SK-N-SH (cell line): ENCODE results near the gene RHOU. TPM values are rescaled to one million over a fixed set of nuclear protein-coding genes. Genes with fewer than 3 reads are reported as not detected.

Experiments used
- CTCF ChIA-PET: fragments of 300-600, 350-600 bp; formaldehyde crosslinking; extraction: SDS; loops from one replicate; lab custom pipeline; 2021; lab: Yijun Ruan, JAX
- POLR2A ChIA-PET: fragments of 350-600 bp; sonication (Branson Sonifier 250); formaldehyde crosslinking; extraction: SDS; loops from one replicate; lab custom pipeline; 2020; ENCODE audit warnings: antibody characterized with exemption, inconsistent platforms; lab: Yijun Ruan, JAX
- DNase-seq: peaks from one replicate; pipeline ENCODE4 v3.0.0; 2012
- H2AFZ ChIP-seq: fragments of 200-600 bp; sonication (generic); 2 replicates; pipeline ENCODE4 v1.8.1; 2016; ENCODE audit warnings: antibody characterized with exemption, mild to moderate bottlenecking, low read depth
- H3F3A ChIP-seq: fragments of 200-600 bp; sonication (generic); replicated peaks from 2 replicates; pipeline ENCODE3; 2016; ENCODE audit warnings: antibody characterized with exemption, mild to moderate bottlenecking; ENCODE audit not compliant: insufficient read depth
- H3K27ac ChIP-seq, 2 experiments: fragments of 200-500 bp in 1 of 2; fragments of 200-600 bp in 1 of 2; sonication (Bioruptor generic) in 1 of 2; sonication (generic), shearing (Covaris generic) in 1 of 2; 2 replicates each; pipeline versions ENCODE4 v1.5.1 to v1.6.1; 2014 to 2016; ENCODE audit warnings: low read depth in 2 of 2, inconsistent platforms in 1 of 2, low read length in 1 of 2, mild to moderate bottlenecking in 1 of 2, mixed read lengths in 1 of 2
- H3K27me3 ChIP-seq: fragments of 200-600 bp; sonication (generic), shearing (Covaris generic); 2 replicates; pipeline ENCODE4 v1.6.1; 2016; ENCODE audit warnings: mixed run types; ENCODE audit not compliant: insufficient read depth
- H3K36me3 ChIP-seq, 2 experiments: fragments of 200-500 bp in 1 of 2; fragments of 200-600 bp in 1 of 2; sonication (Bioruptor generic) in 1 of 2; sonication (generic) in 1 of 2; replicated peaks in 1 of 2; 2 replicates each; pipeline versions ENCODE3 to v1.5.1; 2014 to 2016; ENCODE audit warnings: low read length in 1 of 2, mild to moderate bottlenecking in 1 of 2; ENCODE audit not compliant: insufficient read depth in 2 of 2, control insufficient read depth in 1 of 2
- H3K4me1 ChIP-seq, 2 experiments: fragments of 200-500 bp in 1 of 2; fragments of 200-600 bp in 1 of 2; sonication (Bioruptor generic) in 1 of 2; sonication (generic), shearing (Covaris generic) in 1 of 2; 2 replicates each; pipeline versions ENCODE4 v1.5.1 to v1.6.1; 2014 to 2016; ENCODE audit warnings: low read depth in 1 of 2, low read length in 1 of 2, mixed run types in 1 of 2; ENCODE audit not compliant: insufficient read depth in 2 of 2, control insufficient read depth in 1 of 2
- H3K4me2 ChIP-seq: fragments of 200-600 bp; sonication (generic), shearing (Covaris generic); 2 replicates; pipeline ENCODE4 v1.6.1; 2017; ENCODE audit warnings: mixed run types
- H3K4me3 ChIP-seq, 2 experiments: fragments of 200-500 bp in 1 of 2; fragments of 200-600 bp in 1 of 2; sonication (Bioruptor generic) in 1 of 2; sonication (generic), shearing (Covaris generic) in 1 of 2; 2 replicates each; pipeline versions ENCODE4 v1.5.1 to v1.8.1; 2014 to 2016; ENCODE audit warnings: low read depth in 2 of 2, inconsistent platforms in 1 of 2, low read length in 1 of 2, mild to moderate bottlenecking in 1 of 2, mixed read lengths in 1 of 2, moderate library complexity in 1 of 2
- H3K79me2 ChIP-seq: fragments of 200-600 bp; sonication (generic); 2 replicates; pipeline ENCODE4 v1.8.1; 2017; ENCODE audit warnings: mild to moderate bottlenecking; ENCODE audit not compliant: insufficient read depth
- H3K9ac ChIP-seq: fragments of 200-600 bp; sonication (generic); 2 replicates; pipeline ENCODE4 v1.6.1; 2017; ENCODE audit warnings: mixed run types
- H3K9me2 ChIP-seq: fragments of 200-600 bp; sonication (generic); 2 replicates; pipeline ENCODE4 v1.6.1; 2017; ENCODE audit warnings: mixed run types
- H3K9me3 ChIP-seq: fragments of 200-600 bp; sonication (generic); 2 replicates; pipeline ENCODE4 v1.6.1; 2017; ENCODE audit warnings: mixed run types, mild to moderate bottlenecking, moderate library complexity
- H4K20me1 ChIP-seq: fragments of 200-600 bp; sonication (generic); 2 replicates; pipeline ENCODE4 v1.6.1; 2017; ENCODE audit warnings: mild to moderate bottlenecking, mixed run types; ENCODE audit not compliant: insufficient read depth
- CHD2 ChIP-seq: fragments of 150-350 bp; IDR thresholded peaks from 2 replicates; pipeline ENCODE4 v1.6.1; 2018; ENCODE audit warnings: low read length; ENCODE audit not compliant: partially characterized antibody
- EP300 ChIP-seq, 2 experiments: IDR thresholded peaks; 2 replicates each; pipeline versions ENCODE4 v1.4.0 to v1.6.1; 2012; ENCODE audit warnings: borderline replicate concordance in 1 of 2, low read depth in 1 of 2, low read length in 1 of 2
- EZH2phosphoT487 ChIP-seq: fragments of 200-600 bp; sonication (generic); IDR thresholded peaks from 2 replicates; pipeline ENCODE4 v1.6.1; 2017; ENCODE audit warnings: low read depth, mixed run types, mild to moderate bottlenecking, antibody characterized with exemption, moderate library complexity, borderline replicate concordance
- FOXJ3 ChIP-seq: sonication (generic); formaldehyde crosslinking; IDR thresholded peaks from 2 replicates; pipeline ENCODE4 v1.5.1; 2020; ENCODE audit warnings: mild to moderate bottlenecking, missing genetic modification reagents
- FOXM1 ChIP-seq: IDR thresholded peaks from 2 replicates; pipeline ENCODE4 v1.4.0; 2012; ENCODE audit warnings: low read depth, mild to moderate bottlenecking
- MEF2A ChIP-seq: IDR thresholded peaks from 2 replicates; pipeline ENCODE4 v1.4.0; 2012; ENCODE audit warnings: low read depth, borderline replicate concordance
- NRF1 ChIP-seq: IDR thresholded peaks from 2 replicates; pipeline ENCODE4 v1.6.1; 2012; ENCODE audit warnings: low read depth, mild to moderate bottlenecking, low read length
- PBX3 ChIP-seq: IDR thresholded peaks from 2 replicates; pipeline ENCODE4; 2012
- POLR2AphosphoS5 ChIP-seq: IDR thresholded peaks from 2 replicates; pipeline ENCODE4 v1.6.1; 2012; ENCODE audit warnings: low read depth, low read length
- REST ChIP-seq: IDR thresholded peaks from 2 replicates; pipeline ENCODE4 v1.6.1; 2012; ENCODE audit warnings: mild to moderate bottlenecking, low read depth, low read length, moderate library complexity
- RFX5 ChIP-seq: IDR thresholded peaks from 2 replicates; pipeline ENCODE4 v1.6.1; 2012; ENCODE audit warnings: mild to moderate bottlenecking, improper control_type of control experiment, low read length
- TAF1 ChIP-seq: IDR thresholded peaks from 2 replicates; pipeline ENCODE4 v1.6.1; 2012; ENCODE audit warnings: low read depth, mild to moderate bottlenecking, low read length, moderate library complexity, borderline replicate concordance
- TCF12 ChIP-seq: IDR thresholded peaks from 2 replicates; pipeline ENCODE4 v1.4.0; 2012
- TEAD4 ChIP-seq: IDR thresholded peaks from 2 replicates; pipeline ENCODE4 v1.4.0; 2012; ENCODE audit warnings: mild to moderate bottlenecking, borderline replicate concordance; ENCODE audit not compliant: insufficient read depth
- USF2 ChIP-seq: fragments of 150-350 bp; IDR thresholded peaks from 2 replicates; pipeline ENCODE4 v1.6.1; 2017; ENCODE audit warnings: antibody characterized with exemption, low read length, low read depth, borderline replicate concordance
- ZBTB33 ChIP-seq: IDR thresholded peaks from 2 replicates; pipeline ENCODE4 v1.4.0; 2012; ENCODE audit warnings: low read depth, borderline replicate concordance
- WGBS: methylation state at CpG from one replicate; pipeline ENCODE4 v1.1.6; 2017; ENCODE audit warnings: low lambda C conversion rate; 5-methylcytosine and 5-hydroxymethylcytosine counted together
- polyA plus RNA-seq, 3 experiments: library from polyadenylated mRNA; depleted of rRNA; stranded (reverse); fragments of >200 nt; gene quantifications; 2 replicates each; pipeline ENCODE4 v1.2.3, GENCODE V29; 2012
- TF ChIP-seq, protein P1 (sequence below): IDR thresholded peaks from 2 replicates; pipeline ENCODE4 v1.4.0; 2012; ENCODE audit warnings: low read depth, borderline replicate concordance
- TF ChIP-seq, protein P2 (sequence below): fragments of 200-600 bp; sonication (generic); IDR thresholded peaks from 2 replicates; pipeline ENCODE4 v1.6.1; 2017; ENCODE audit warnings: antibody characterized with exemption, mild to moderate bottlenecking, moderate library complexity

The RHOU gene
- polyA plus RNA-seq, 1 of the 3 experiments (the other 2 are of a cell fraction), result 0.36 TPM

DNA sequence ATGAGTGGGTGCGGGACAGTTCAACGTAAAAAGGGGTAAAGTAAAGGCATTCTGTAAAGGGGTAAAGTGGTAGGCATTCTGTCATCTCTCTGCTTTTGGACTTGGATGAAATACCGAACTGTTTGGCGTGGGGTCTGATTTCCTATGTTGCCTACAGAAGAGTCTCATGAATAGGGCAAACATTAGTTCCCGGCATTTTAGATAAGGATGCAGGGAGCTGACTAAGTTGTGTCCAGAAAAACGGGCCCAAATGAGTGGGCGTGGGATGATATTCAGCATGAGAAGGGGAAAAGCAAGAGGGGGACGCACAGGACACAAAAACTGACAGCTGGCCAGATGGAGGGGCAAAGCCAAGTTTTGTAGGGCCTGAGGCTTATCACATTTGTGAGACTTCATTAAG is 2.9 kb upstream of the RHOU start (continued):
- TF ChIP-seq TCF12 (no peak), FOXM1 (no peak)
- TF ChIP-seq, protein P1, sequence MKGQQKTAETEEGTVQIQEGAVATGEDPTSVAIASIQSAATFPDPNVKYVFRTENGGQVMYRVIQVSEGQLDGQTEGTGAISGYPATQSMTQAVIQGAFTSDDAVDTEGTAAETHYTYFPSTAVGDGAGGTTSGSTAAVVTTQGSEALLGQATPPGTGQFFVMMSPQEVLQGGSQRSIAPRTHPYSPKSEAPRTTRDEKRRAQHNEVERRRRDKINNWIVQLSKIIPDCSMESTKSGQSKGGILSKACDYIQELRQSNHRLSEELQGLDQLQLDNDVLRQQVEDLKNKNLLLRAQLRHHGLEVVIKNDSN, result no peak
- TF ChIP-seq, protein P2, sequence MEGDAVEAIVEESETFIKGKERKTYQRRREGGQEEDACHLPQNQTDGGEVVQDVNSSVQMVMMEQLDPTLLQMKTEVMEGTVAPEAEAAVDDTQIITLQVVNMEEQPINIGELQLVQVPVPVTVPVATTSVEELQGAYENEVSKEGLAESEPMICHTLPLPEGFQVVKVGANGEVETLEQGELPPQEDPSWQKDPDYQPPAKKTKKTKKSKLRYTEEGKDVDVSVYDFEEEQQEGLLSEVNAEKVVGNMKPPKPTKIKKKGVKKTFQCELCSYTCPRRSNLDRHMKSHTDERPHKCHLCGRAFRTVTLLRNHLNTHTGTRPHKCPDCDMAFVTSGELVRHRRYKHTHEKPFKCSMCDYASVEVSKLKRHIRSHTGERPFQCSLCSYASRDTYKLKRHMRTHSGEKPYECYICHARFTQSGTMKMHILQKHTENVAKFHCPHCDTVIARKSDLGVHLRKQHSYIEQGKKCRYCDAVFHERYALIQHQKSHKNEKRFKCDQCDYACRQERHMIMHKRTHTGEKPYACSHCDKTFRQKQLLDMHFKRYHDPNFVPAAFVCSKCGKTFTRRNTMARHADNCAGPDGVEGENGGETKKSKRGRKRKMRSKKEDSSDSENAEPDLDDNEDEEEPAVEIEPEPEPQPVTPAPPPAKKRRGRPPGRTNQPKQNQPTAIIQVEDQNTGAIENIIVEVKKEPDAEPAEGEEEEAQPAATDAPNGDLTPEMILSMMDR, result no peak

DNA sequence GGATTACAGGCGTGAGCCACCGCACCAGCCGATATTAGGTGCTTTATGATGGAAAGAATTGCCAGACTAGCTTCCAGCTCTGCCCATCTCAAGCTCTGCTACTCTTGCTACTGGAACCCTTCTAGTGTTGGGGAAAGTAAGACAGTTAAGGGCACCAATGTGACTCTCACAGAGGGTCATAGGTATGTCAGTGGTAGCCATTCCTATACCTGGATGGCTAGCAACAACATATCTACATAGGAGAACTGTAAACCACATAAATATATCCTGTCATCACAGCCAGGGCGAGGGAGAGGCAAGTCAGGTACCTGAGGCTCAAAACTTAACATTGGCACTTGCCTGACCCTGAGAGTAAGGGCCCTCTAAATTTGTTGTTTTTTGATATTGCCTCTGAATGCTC is 1.7 kb upstream of the RHOU start:
- TF ChIP-seq FOXJ3 (CRISPR knock-in tag) (no peak), POLR2AphosphoS5 (no peak), TAF1 (no peak), NRF1 (no peak), REST (no peak), EP300 (IDR thresholded peaks at IDR 0.05; ENCODE audit: borderline replicate concordance in 1 of 2, low read depth in 1 of 2, low read length in 1 of 2) (no peak), PBX3 (no peak), MEF2A (no peak), RFX5 (no peak), EZH2phosphoT487 (no peak), USF2 (no peak), ZBTB33 (no peak), CHD2 (no peak), TEAD4 (no peak)
- TF ChIP-seq, protein P1, result no peak
- 81% methylated on average over 4 of the region's 4 CpGs for WGBS
- H3K27ac ChIP-seq, result no peak overlapping the region

More for the DNA sequence above, 1.7 kb upstream of the RHOU start:
- H3K36me3 ChIP-seq, result no peaks in the 10 kb centered on the region
- POLR2A ChIA-PET, result no interaction called here
- no peaks in the 10 kb centered on the region for H3K9me3 ChIP-seq
- no peak overlapping the region for H3K4me3 ChIP-seq
- no peaks in the 10 kb centered on the region for H3F3A ChIP-seq
- H3K4me2 ChIP-seq, result no peak overlapping the region
- H2AFZ ChIP-seq, result no peak overlapping the region
- H3K79me2 ChIP-seq, result no peaks in the 10 kb centered on the region
- H3K9ac ChIP-seq, result no peak overlapping the region
- no peaks in the 10 kb centered on the region for H3K9me2 ChIP-seq
- CTCF ChIA-PET, result interaction anchor here (0.6 to 4.1 kb wide), 15 partner anchors 25 to 781 kb away, joined by 3 to 61 read pairs (median 4); no protein-coding TSS in a partner anchor
- peaks cover 0 to 14% of the 10 kb centered on the region in 2 experiments; a peak in 2 of 4 replicates for H3K4me1 ChIP-seq
- H4K20me1 ChIP-seq, result no peaks in the 10 kb centered on the region
- no peak for DNase-seq
- peaks cover 8% of the 10 kb centered on the region; the same call in 1 of the 2 replicates for H3K27me3 ChIP-seq
